ENCODE data around the gene SLC25A33.
"Not testable (repeated sequence)": the region's sequence is repeated elsewhere in the genome, so short reads cannot be mapped to it uniquely, and the experiment has no call there.

Gene SLC25A33

GRCh38 chr1:9625030-9625429 lies 85.8 kb downstream of the SLC25A33 start:
- DNase-seq (ENCODE audit: low read depth), result not testable (repeated sequence)

- no peak for DNase-seq (ENCODE audit: low read depth)
Measured at GRCh38 chr1:9626201-9626608, 86.9 kb downstream of the SLC25A33 start.

GRCh38 chr1:9628541-9629444 lies 89.5 kb downstream of the SLC25A33 start:
- DNase-seq (ENCODE audit: low read depth), result no peak

GRCh38 chr1:9629445-9630201 lies 90.4 kb downstream of the SLC25A33 start:
- DNase-seq (ENCODE audit: low read depth), result no peak

GRCh38 chr1:9630331-9631111 lies 91.3 kb downstream of the SLC25A33 start:
- no peak for DNase-seq (ENCODE audit: low read depth)

- no peak for DNase-seq (ENCODE audit: low read depth)
Measured at GRCh38 chr1:9631613-9632012, 92.3 kb downstream of the SLC25A33 start.

GRCh38 chr1:9633493-9633892 lies 94.2 kb downstream of the SLC25A33 start:
- DNase-seq (ENCODE audit: low read depth), result no peak

GRCh38 chr1:9634582-9634981 lies 95.3 kb downstream of the SLC25A33 start:
- DNase-seq (ENCODE audit: low read depth), result no peak
